B cell (primary cell): ENCODE measurements around the gene CLCN7.

Experiments
- EZH2 ChIP-seq: IDR thresholded peaks from 2 replicates; pipeline ENCODE4 v1.6.1; 2012; ENCODE audit warnings: borderline replicate concordance, low read depth, mild to moderate bottlenecking, moderate library complexity, low read length; ENCODE audit not compliant: insufficient read depth, poor library complexity, severe bottlenecking
- TF ChIP-seq, protein P1 (sequence below): fragments of 200-600 bp; IDR thresholded peaks from one replicate; pipeline ENCODE4 v1.8.0; 2022; ENCODE audit warnings: antibody characterized with exemption, mild to moderate bottlenecking

DNA sequence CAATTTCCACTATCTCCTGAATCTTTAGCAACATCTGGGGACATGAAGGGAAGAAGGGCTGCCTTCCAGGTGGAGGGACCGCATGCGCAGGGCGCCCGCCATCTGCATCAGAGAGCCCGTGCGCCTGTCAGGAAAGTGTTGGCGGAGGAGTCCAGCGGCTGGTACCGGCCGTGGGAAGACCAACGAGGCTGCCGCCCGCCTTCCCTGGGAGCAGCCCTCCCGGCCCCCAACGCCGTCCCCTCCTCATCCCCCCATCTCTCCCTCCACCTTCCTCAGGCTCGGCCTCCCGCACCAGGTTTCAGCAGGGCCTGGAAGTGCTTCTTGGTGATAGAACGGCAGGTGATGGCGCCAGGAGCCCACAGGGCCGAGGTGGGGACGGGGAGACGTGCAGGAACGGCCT is 8.8 kb downstream of the CLCN7 start:
- TF ChIP-seq, protein P1, sequence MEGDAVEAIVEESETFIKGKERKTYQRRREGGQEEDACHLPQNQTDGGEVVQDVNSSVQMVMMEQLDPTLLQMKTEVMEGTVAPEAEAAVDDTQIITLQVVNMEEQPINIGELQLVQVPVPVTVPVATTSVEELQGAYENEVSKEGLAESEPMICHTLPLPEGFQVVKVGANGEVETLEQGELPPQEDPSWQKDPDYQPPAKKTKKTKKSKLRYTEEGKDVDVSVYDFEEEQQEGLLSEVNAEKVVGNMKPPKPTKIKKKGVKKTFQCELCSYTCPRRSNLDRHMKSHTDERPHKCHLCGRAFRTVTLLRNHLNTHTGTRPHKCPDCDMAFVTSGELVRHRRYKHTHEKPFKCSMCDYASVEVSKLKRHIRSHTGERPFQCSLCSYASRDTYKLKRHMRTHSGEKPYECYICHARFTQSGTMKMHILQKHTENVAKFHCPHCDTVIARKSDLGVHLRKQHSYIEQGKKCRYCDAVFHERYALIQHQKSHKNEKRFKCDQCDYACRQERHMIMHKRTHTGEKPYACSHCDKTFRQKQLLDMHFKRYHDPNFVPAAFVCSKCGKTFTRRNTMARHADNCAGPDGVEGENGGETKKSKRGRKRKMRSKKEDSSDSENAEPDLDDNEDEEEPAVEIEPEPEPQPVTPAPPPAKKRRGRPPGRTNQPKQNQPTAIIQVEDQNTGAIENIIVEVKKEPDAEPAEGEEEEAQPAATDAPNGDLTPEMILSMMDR: no peak
- no peak for TF ChIP-seq EZH2
